Naive thymus-derived CD4-positive, alpha-beta T cell (primary cell): ENCODE results near the gene CD6. TPM values are rescaled to one million over a fixed set of nuclear protein-coding genes. Genes with fewer than 3 reads are reported as not detected.

Source experiments
- ATAC-seq: fragments of 150-1000 bp; cut with Tn5 transposase; 2 replicates; pipeline ENCODE4 v1.10.0; 2021; ENCODE audit warnings: mild to moderate bottlenecking, moderate library complexity
- CTCF ChIA-PET: fragments of 350-600 bp; sonication (Branson Sonifier 250); formaldehyde crosslinking; loops from one replicate; lab custom pipeline; 2021; ENCODE audit warnings: antibody characterized with exemption; lab: Charles Lee
- POLR2A ChIA-PET: fragments of 350-600 bp; sonication (Branson Sonifier 250); formaldehyde crosslinking; loops from one replicate; lab custom pipeline; 2021; ENCODE audit warnings: antibody characterized with exemption, inconsistent platforms; lab: Charles Lee
- DNase-seq, 9 donors: peaks; one replicate each; pipeline versions ENCODE4 v3.0.0 to v3.0.0-alpha.2; 2020 to 2022; ENCODE audit warnings: mixed read lengths in 1 of 9
- H3K27ac ChIP-seq: one replicate; pipeline ENCODE4 v1.7.0; 2013; ENCODE audit warnings: mild to moderate bottlenecking, low read depth, low read length, moderate library complexity
- H3K27me3 ChIP-seq, 2 donors: one replicate each; pipeline ENCODE4 v1.7.0; 2013; ENCODE audit warnings: low read length in 2 of 2, mild to moderate bottlenecking in 2 of 2, moderate library complexity in 2 of 2; ENCODE audit not compliant: control insufficient read depth in 2 of 2, insufficient read depth in 2 of 2
- H3K36me3 ChIP-seq, 3 experiments: 1 replicate in 2 of 3; 2 replicates in 1 of 3; pipeline ENCODE4 v1.7.0; 2013; ENCODE audit warnings: low read length in 3 of 3, mild to moderate bottlenecking in 3 of 3, moderate library complexity in 1 of 3; ENCODE audit not compliant: insufficient read depth in 3 of 3, control insufficient read depth in 2 of 3
- H3K4me1 ChIP-seq, 2 donors: one replicate each; pipeline ENCODE4 v1.7.0; 2013; ENCODE audit warnings: low read length in 2 of 2, mild to moderate bottlenecking in 2 of 2, moderate library complexity in 1 of 2; ENCODE audit not compliant: control insufficient read depth in 2 of 2, insufficient read depth in 2 of 2
- H3K4me3 ChIP-seq: 2 replicates; pipeline ENCODE4 v1.7.0; 2013; ENCODE audit warnings: mild to moderate bottlenecking, low read length
- H3K9me3 ChIP-seq, 3 experiments: 1 replicate in 2 of 3; 2 replicates in 1 of 3; pipeline ENCODE4 v1.7.0; 2013; ENCODE audit warnings: low read length in 3 of 3; ENCODE audit not compliant: control insufficient read depth in 2 of 3
- H3K27ac Mint-ChIP-seq, 9 donors: one replicate each; pipeline ENCODE4 v1.8.0; 2020 to 2022; ENCODE audit warnings: mixed read lengths in 9 of 9, mild to moderate bottlenecking in 8 of 9, moderate library complexity in 5 of 9, inconsistent platforms in 2 of 9
- H3K27me3 Mint-ChIP-seq, 5 donors: one replicate each; pipeline ENCODE4 v1.8.0; 2021 to 2022; ENCODE audit warnings: mixed read lengths in 5 of 5, mild to moderate bottlenecking in 1 of 5
- H3K36me3 Mint-ChIP-seq, 5 donors: one replicate each; pipeline ENCODE4 v1.8.0; 2020 to 2022; ENCODE audit warnings: mixed read lengths in 5 of 5, mild to moderate bottlenecking in 3 of 5, inconsistent platforms in 1 of 5
- H3K4me1 Mint-ChIP-seq, 7 donors: one replicate each; pipeline ENCODE4 v1.8.0; 2020 to 2022; ENCODE audit warnings: mixed read lengths in 7 of 7, mild to moderate bottlenecking in 3 of 7, inconsistent platforms in 1 of 7
- H3K4me3 Mint-ChIP-seq, 10 donors: one replicate each; pipeline ENCODE4 v1.8.0; 2020 to 2022; ENCODE audit warnings: mild to moderate bottlenecking in 10 of 10, mixed read lengths in 10 of 10, moderate library complexity in 6 of 10, inconsistent platforms in 2 of 10
- H3K9me3 Mint-ChIP-seq, 11 donors: one replicate each; pipeline ENCODE4 v1.8.0; 2020 to 2022; ENCODE audit warnings: mixed read lengths in 11 of 11, mild to moderate bottlenecking in 4 of 11, inconsistent platforms in 1 of 11, moderate library complexity in 1 of 11
- intact Hi-C, 2 donors: fragments of 100-400 bp; cut with micrococcal nuclease; formaldehyde crosslinking; loops; one replicate each; pipeline ENCODE4 v1.15.1; 2023
- polyA plus RNA-seq, 2 donors: library from polyadenylated mRNA; unstranded; fragments of 300-500 nt; fragmentation: Illumina TruSeq; gene quantifications; one replicate each; pipeline ENCODE4 v1.2.3, GENCODE V29; 2021
- total RNA-seq, 6 experiments: library from RNA in 5 of 6; stranded (reverse) in 5 of 6; gene quantifications; 1 replicate in 5 of 6; 2 replicates in 1 of 6; pipeline ENCODE4 v1.2.3 and lab custom pipeline; 2021 to 2026

CD6 gene
- total and polyA plus RNA-seq, 7 experiments from 2014 or later: 195 to 653 (median 416) TPM

- Mint-ChIP-seq H3K4me3 (peak overlapping the region; percentile 75 to 96 (median 88)), H3K27me3 (no peaks in the 10 kb centered on the region), H3K36me3 (peaks cover 12 to 63% (median 37%) of the 10 kb centered on the region in 5 donors), H3K4me1 (peaks cover 46 to 100% (median 94%) of the 10 kb centered on the region in 7 donors), H3K27ac (peak overlapping the region; percentile 91 to 100 (median 99)), H3K9me3 (no peaks in the 10 kb centered on the region)
- ChIA-PET POLR2A (interaction anchor here (0.9 to 5.7 kb wide), 21 partner anchors 23 to 143 kb away, joined by 3 to 60 read pairs (median 6); partner anchors contain the start of genes CD5 and TMEM109), CTCF (interaction anchor here (0.6 to 2.5 kb wide), 8 partner anchors 15 to 167 kb away, joined by 3 to 12 read pairs (median 4); no protein-coding TSS in a partner anchor)
- Histone ChIP-seq H3K9me3 (no peaks in the 10 kb centered on the region), H3K27me3 (no peaks in the 10 kb centered on the region), H3K4me1 (peaks cover 68 to 90% of the 10 kb centered on the region in 2 donors), H3K4me3 (peak overlapping the region; percentile 42), H3K27ac (peak overlapping the region; percentile 96), H3K36me3 (peaks cover 7 to 27% (median 16%) of the 10 kb centered on the region in 3 experiments)
- ATAC-seq: no peak
- DNase-seq: peak in 1 of 9 donors; percentile 25
- intact Hi-C loops: loop anchor here (5.0 to 10.0 kb wide), 6 partner anchors 73 to 1569 kb away; partner anchors contain the start of genes CD5 (in 1 of the 2), TMEM109 (in 1 of the 2) and VPS37C (in 1 of the 2)
Observed at GRCh38 chr11:60985501-60985900, 14.0 kb downstream of the CD6 start.

GRCh38 chr11:60985991-60986915 is 14.8 kb downstream of the CD6 start:
- Histone ChIP-seq H3K27ac (peak overlapping the region; percentile 96), H3K36me3 (peaks cover 1 to 24% (median 15%) of the 10 kb centered on the region in 3 experiments), H3K9me3 (no peaks in the 10 kb centered on the region), H3K27me3 (no peaks in the 10 kb centered on the region), H3K4me1 (peaks cover 62 to 88% of the 10 kb centered on the region in 2 donors), H3K4me3 (peak overlapping the region; percentile 42)
- CTCF ChIA-PET: interaction anchor here (0.9 to 2.5 kb wide), 11 partner anchors 10 to 166 kb away, joined by 3 to 12 read pairs (median 4); no protein-coding TSS in a partner anchor
- DNase-seq (peak; percentile 59 to 99 (median 97)), ATAC-seq (peak; percentile 93)
- H3K4me1 Mint-ChIP-seq: peaks cover 49 to 99% (median 94%) of the 10 kb centered on the region in 7 donors
- peaks cover 12 to 62% (median 40%) of the 10 kb centered on the region in 5 donors for H3K36me3 Mint-ChIP-seq
- H3K27ac Mint-ChIP-seq: peak overlapping the region; percentile 91 to 100 (median 99)
- peak overlapping the region; percentile 75 to 96 (median 88) for H3K4me3 Mint-ChIP-seq
- no peaks in the 10 kb centered on the region for H3K27me3 Mint-ChIP-seq
- POLR2A ChIA-PET: interaction anchor here (0.8 to 5.7 kb wide), 27 partner anchors 9 to 143 kb away, joined by 3 to 60 read pairs (median 6); partner anchors contain the start of genes CD5 and TMEM109
- H3K9me3 Mint-ChIP-seq: no peaks in the 10 kb centered on the region
- intact Hi-C loops: loop anchor here (1.0 to 10.0 kb wide), 20 partner anchors 8 to 1569 kb away; partner anchors contain the start of genes CD6 (in 2 of the 2), VPS37C (in 2 of the 2), CD5 (in 1 of the 2) and PRPF19 (in 1 of the 2)

GRCh38 chr11:60987577-60988277 is 16.2 kb downstream of the CD6 start:
- Mint-ChIP-seq H3K9me3 (no peaks in the 10 kb centered on the region), H3K4me1 (peaks cover 46 to 96% (median 88%) of the 10 kb centered on the region in 7 donors), H3K27me3 (no peaks in the 10 kb centered on the region), H3K36me3 (peaks cover 12 to 55% (median 39%) of the 10 kb centered on the region in 5 donors), H3K27ac (peak overlapping the region; percentile 91 to 100 (median 99)), H3K4me3 (peak overlapping the region; percentile 75 to 96 (median 88))
- ChIA-PET POLR2A (interaction anchor here (0.6 to 5.7 kb wide), 18 partner anchors 9 to 1318 kb away, joined by 3 to 60 read pairs (median 6); partner anchors contain the start of genes CD5 and TMEM109), CTCF (interaction anchor here (0.6 to 2.3 kb wide), 6 partner anchors 11 to 124 kb away, joined by 3 to 6 read pairs (median 4); no protein-coding TSS in a partner anchor)
- intact Hi-C loops: loop anchor here (1.0 to 10.0 kb wide), 11 partner anchors 9 to 1567 kb away; partner anchors contain the start of genes CD5 (in 1 of the 2), CD6 (in 1 of the 2), TMEM109 (in 1 of the 2) and VPS37C (in 1 of the 2)
- Histone ChIP-seq H3K4me3 (peak overlapping the region; percentile 21), H3K9me3 (no peaks in the 10 kb centered on the region), H3K36me3 (peaks cover 0 to 31% (median 15%) of the 10 kb centered on the region in 3 experiments), H3K4me1 (peaks cover 57 to 86% of the 10 kb centered on the region in 2 donors), H3K27me3 (no peaks in the 10 kb centered on the region), H3K27ac (peak overlapping the region; percentile 96)
- DNase-seq: peak in 2 of 9 donors; percentile 49 to 67
- ATAC-seq: no peak

GRCh38 chr11:60988658-60989057 is 17.2 kb downstream of the CD6 start:
- H3K27ac ChIP-seq: peak overlapping the region; percentile 96
- POLR2A ChIA-PET: interaction anchor here (0.9 to 5.7 kb wide), 7 partner anchors 8 to 92 kb away, joined by 3 to 60 read pairs (median 4); no protein-coding TSS in a partner anchor
- intact Hi-C loops: loop anchor here (1.0 to 10.0 kb wide), 8 partner anchors 16 to 1566 kb away; partner anchors contain the start of genes CD5 (in 1 of the 2), TMEM109 (in 1 of the 2) and VPS37C (in 1 of the 2)

GRCh38 chr11:60989093-60989650 is 17.7 kb downstream of the CD6 start:
- Mint-ChIP-seq H3K36me3 (peaks cover 10 to 57% (median 42%) of the 10 kb centered on the region in 5 donors), H3K4me3 (peak overlapping the region; percentile 62 to 93 (median 83)), H3K9me3 (no peaks in the 10 kb centered on the region), H3K4me1 (peaks cover 49 to 96% (median 87%) of the 10 kb centered on the region in 7 donors), H3K27ac (peak overlapping the region; percentile 91 to 100 (median 99)), H3K27me3 (no peaks in the 10 kb centered on the region)
- no peak overlapping the region for H3K4me3 ChIP-seq
- intact Hi-C loops: loop anchor here (1.0 to 10.0 kb wide), 7 partner anchors 15 to 1566 kb away; partner anchors contain the start of genes CD5 (in 1 of the 2), TMEM109 (in 1 of the 2) and VPS37C (in 1 of the 2)
- ChIA-PET POLR2A (interaction anchor here (0.6 to 5.7 kb wide), 6 partner anchors 8 to 91 kb away, joined by 3 to 60 read pairs (median 4); no protein-coding TSS in a partner anchor), CTCF (interaction anchor here (0.6 to 2.3 kb wide), 2 partner anchors 20 to 41 kb away, joined by 3 to 6 read pairs; no protein-coding TSS in a partner anchor)
- peaks cover 52 to 86% of the 10 kb centered on the region in 2 donors for H3K4me1 ChIP-seq
- DNase-seq (peak in 1 of 9 donors; percentile 27), ATAC-seq (no peak)
- H3K27me3 ChIP-seq: no peaks in the 10 kb centered on the region
- H3K36me3 ChIP-seq: peaks cover 0 to 44% (median 27%) of the 10 kb centered on the region in 3 experiments
- H3K9me3 ChIP-seq: no peaks in the 10 kb centered on the region
- H3K27ac ChIP-seq: peak overlapping the region; percentile 96

More at GRCh38 chr11:60988658-60989057, 17.2 kb downstream of the CD6 start:
- Histone ChIP-seq H3K36me3 (peaks cover 0 to 40% (median 25%) of the 10 kb centered on the region in 3 experiments), H3K9me3 (no peaks in the 10 kb centered on the region), H3K4me1 (peaks cover 57 to 86% of the 10 kb centered on the region in 2 donors), H3K4me3 (no peak overlapping the region), H3K27me3 (no peaks in the 10 kb centered on the region)
- Mint-ChIP-seq H3K4me3 (peak overlapping the region; percentile 62 to 93 (median 83)), H3K36me3 (peaks cover 10 to 58% (median 42%) of the 10 kb centered on the region in 5 donors), H3K27me3 (no peaks in the 10 kb centered on the region), H3K4me1 (peaks cover 51 to 96% (median 88%) of the 10 kb centered on the region in 7 donors), H3K27ac (peak overlapping the region; percentile 91 to 100 (median 99)), H3K9me3 (no peaks in the 10 kb centered on the region)
- DNase-seq: peak in 1 of 9 donors; percentile 30
- ATAC-seq: no peak
- CTCF ChIA-PET: interaction anchor here (0.6 to 2.3 kb wide), 3 partner anchors 19 to 53 kb away, joined by 3 to 6 read pairs (median 3); no protein-coding TSS in a partner anchor
